ENCODE measurements around the gene DENND2C. TPM values are rescaled to one million over a fixed set of nuclear protein-coding genes. Genes with fewer than 3 reads are reported as not detected.

Gene DENND2C
- total RNA-seq (2014; rRNA removed; shearing (Covaris generic)) = 0.26 and 0.47 TPM in 2 replicates
- total RNA-seq (2022) = 0.93 and 1.6 TPM in 2 replicates
- Bru-seq, nascent RNA = percentile 35 among the genes with signal in this experiment
- BruChase-seq, experiment 1, labeled RNA remaining after a 6-hour chase = percentile 28 among the genes with signal in this experiment
- BruChase-seq, experiment 2, labeled RNA remaining after a 2-hour chase = percentile 34 among the genes with signal in this experiment
- long read RNA-seq, partial matches to known transcripts = 0 of 1 reads
- long read RNA-seq, other reads (novel, unspliced or antisense) = 1 of 1 reads

- H3K4me2 ChIP-seq (ENCODE audit: low read length) = peak within 1 kb of the TSS; percentile 85
- no peak within 1 kb of the TSS for H3K27ac ChIP-seq (ENCODE audit: low read depth, low read length, poor library complexity, severe bottlenecking)
- H3K9me3 ChIP-seq (ENCODE audit: low read length) = no peaks in the 10 kb centered on the region
- no peaks in the 10 kb centered on the region for H3K9me2 ChIP-seq (ENCODE audit: insufficient read depth, low read length)
- H3K79me2 ChIP-seq (ENCODE audit: insufficient read depth, low read depth, low read length) = no peaks in the 10 kb centered on the region
- TF ChIP-seq EZH2phosphoT487 (IDR thresholded peaks at IDR 0.05; ENCODE audit: borderline replicate concordance, low read depth, low read length) = no peak
- 0 out of 2 replicates have a peak, but pooled peaks have one; percentile 40 for TF ChIP-seq CTCF (conservative IDR thresholded peaks at IDR 0.05; ENCODE audit: low read length)
- peak; percentile 61 for DNase-seq (ENCODE audit: low spot score)
- BruUV-seq (replicated peaks) = no TSS peak
- H2AFZ ChIP-seq (ENCODE audit: low read length) = peak within 1 kb of the TSS; percentile 98
- no peaks in the 10 kb centered on the region for H4K20me1 ChIP-seq (ENCODE audit: insufficient read depth, low read length)
- peaks cover 4% of the 10 kb centered on the region for H3K4me1 ChIP-seq (ENCODE audit: insufficient read depth, low read length, poor library complexity, severe bottlenecking)
- CTCF ChIA-PET (ENCODE audit: unreplicated experiment) = no interaction called here
- peak within 1 kb of the TSS; percentile 72 for H3K4me3 ChIP-seq (ENCODE audit: low read depth, low read length, poor library complexity, severe bottlenecking)
- POLR2A ChIA-PET = interaction anchor here (0.7 to 1.4 kb wide), 4 partner anchors 26 to 307 kb away, joined by 3 read pairs; partner anchors contain the start of gene BCAS2
- intact Hi-C loops (cut with micrococcal nuclease; ENCODE audit: unreplicated experiment) = loop anchor here (2.0 to 10.0 kb wide), 2 partner anchors 95 to 323 kb away; no protein-coding TSS in a partner anchor
- H3K36me3 ChIP-seq (ENCODE audit: insufficient read depth, low read length) = no peaks in the 10 kb centered on the region
Measured at GRCh38 chr1:114669562-114670082, at the start of gene DENND2C. Gene DENND2C (minus strand): TSS chr1:114670049. CDS start chr1:114625984, 44,065 bp downstream.

GRCh38 chr1:114719424-114719787 is 49.6 kb upstream of the DENND2C start:
- Histone ChIP-seq H3K4me1 (ENCODE audit: insufficient read depth, low read length, poor library complexity, severe bottlenecking) (peaks cover 16% of the 10 kb centered on the region), H3K79me2 (ENCODE audit: insufficient read depth, low read depth, low read length) (peaks cover 34% of the 10 kb centered on the region), H3K27ac (ENCODE audit: low read depth, low read length, poor library complexity, severe bottlenecking) (no peak overlapping the region), H3K9me2 (ENCODE audit: insufficient read depth, low read length) (no peaks in the 10 kb centered on the region), H3K4me2 (ENCODE audit: low read length) (no peak overlapping the region), H4K20me1 (ENCODE audit: insufficient read depth, low read length) (no peaks in the 10 kb centered on the region), H3K9me3 (ENCODE audit: low read length) (no peaks in the 10 kb centered on the region), H3K36me3 (ENCODE audit: insufficient read depth, low read length) (peaks cover 94% of the 10 kb centered on the region), H3K4me3 (ENCODE audit: low read depth, low read length, poor library complexity, severe bottlenecking) (no peak overlapping the region), H2AFZ (ENCODE audit: low read length) (no peak overlapping the region)
- intact Hi-C loops (cut with micrococcal nuclease; ENCODE audit: unreplicated experiment) = loop anchor here (5.0 to 10.0 kb wide), 2 partner anchors 33 to 145 kb away; no protein-coding TSS in a partner anchor
- BruUV-seq (replicated peaks) = no TSS peak
- no peak for DNase-seq (ENCODE audit: low spot score)
- ChIA-PET POLR2A (interaction anchor here (0.9 to 1.3 kb wide), 3 partner anchors 18 to 31 kb away, joined by 3 to 4 read pairs (median 4); no protein-coding TSS in a partner anchor), CTCF (ENCODE audit: unreplicated experiment) (no interaction called here)
- TF ChIP-seq EZH2phosphoT487 (IDR thresholded peaks at IDR 0.05; ENCODE audit: borderline replicate concordance, low read depth, low read length) (no peak), CTCF (conservative IDR thresholded peaks at IDR 0.05; ENCODE audit: low read length) (no peak)

Measured in OCI-LY7 (cell line).